H9 (cell line): ENCODE measurements around the gene MGAT5. TPM values are rescaled to one million over a fixed set of nuclear protein-coding genes. Genes with fewer than 3 reads are reported as not detected.

ENCODE experiments used
- DNase-seq: peaks from one replicate; pipeline ENCODE4 v3.0.0-alpha.2; 2017
- H2AFZ ChIP-seq: one replicate; pipeline ENCODE4 v1.6.1; 2013; ENCODE audit warnings: mild to moderate bottlenecking, low read length, control low read depth, moderate library complexity
- H2AK5ac ChIP-seq: 2 replicates; pipeline ENCODE4 v1.6.1; 2013; ENCODE audit warnings: low read length, control low read depth, mixed read lengths; ENCODE audit not compliant: insufficient read length
- H2BK120ac ChIP-seq: one replicate; pipeline ENCODE4 v1.6.1; 2013; ENCODE audit warnings: low read depth, mild to moderate bottlenecking, low read length, control low read depth, inconsistent platforms; ENCODE audit not compliant: poor library complexity, severe bottlenecking
- H2BK12ac ChIP-seq: 2 replicates; pipeline ENCODE4 v1.6.1; 2013; ENCODE audit warnings: low read length, control low read depth, mixed read lengths, low read depth; ENCODE audit not compliant: insufficient read length
- H2BK15ac ChIP-seq: 2 replicates; pipeline ENCODE4 v1.6.1; 2013; ENCODE audit warnings: low read depth, low read length, control low read depth
- H2BK20ac ChIP-seq: one replicate; pipeline ENCODE4 v1.6.1; 2013; ENCODE audit warnings: low read depth, mild to moderate bottlenecking, low read length, control low read depth, inconsistent platforms; ENCODE audit not compliant: poor library complexity, severe bottlenecking
- H2BK5ac ChIP-seq: 2 replicates; pipeline ENCODE4 v1.6.1; 2013; ENCODE audit warnings: low read length, control low read depth, mixed read lengths; ENCODE audit not compliant: insufficient read length
- H3K14ac ChIP-seq: 2 replicates; pipeline ENCODE4 v1.6.1; 2013; ENCODE audit warnings: low read length, control low read depth; ENCODE audit not compliant: insufficient read depth
- H3K18ac ChIP-seq: 2 replicates; pipeline ENCODE4 v1.6.1; 2013; ENCODE audit warnings: low read depth, mild to moderate bottlenecking, mixed read lengths, low read length, control low read depth; ENCODE audit not compliant: insufficient read length
- H3K23ac ChIP-seq: 2 replicates; pipeline ENCODE4 v1.6.1; 2013; ENCODE audit warnings: low read length, control low read depth, mixed read lengths, low read depth; ENCODE audit not compliant: insufficient read length
- H3K23me2 ChIP-seq: 2 replicates; pipeline ENCODE4 v1.6.1; 2013; ENCODE audit warnings: low read depth, mild to moderate bottlenecking, mixed read lengths, low read length, control low read depth; ENCODE audit not compliant: insufficient read length, poor library complexity, severe bottlenecking
- H3K27ac ChIP-seq: 2 replicates; pipeline ENCODE4 v1.5.1; 2013; ENCODE audit warnings: low read length, control low read depth, mixed read lengths, low read depth; ENCODE audit not compliant: insufficient read length
- H3K27me3 ChIP-seq: 2 replicates; pipeline ENCODE4 v1.6.1; 2013; ENCODE audit warnings: low read length, control low read depth, inconsistent platforms; ENCODE audit not compliant: insufficient read depth
- H3K4ac ChIP-seq: 2 replicates; pipeline ENCODE4 v1.6.1; 2013; ENCODE audit warnings: low read depth, mild to moderate bottlenecking, control low read depth, inconsistent platforms, low read length, moderate library complexity
- H3K4me1 ChIP-seq: 2 replicates; pipeline ENCODE4 v1.6.1; 2013; ENCODE audit warnings: low read length, control low read depth, inconsistent platforms; ENCODE audit not compliant: insufficient read depth
- H3K4me2 ChIP-seq: 2 replicates; pipeline ENCODE4 v1.6.1; 2013; ENCODE audit warnings: low read length, control low read depth, mixed read lengths; ENCODE audit not compliant: insufficient read length, insufficient read depth
- H3K56ac ChIP-seq: 2 replicates; pipeline ENCODE4 v1.6.1; 2013; ENCODE audit warnings: low read depth, mild to moderate bottlenecking, mixed read lengths, low read length, control low read depth; ENCODE audit not compliant: insufficient read length
- H3K79me1 ChIP-seq: 2 replicates; pipeline ENCODE4 v1.6.1; 2013; ENCODE audit warnings: low read depth, mild to moderate bottlenecking, moderate library complexity, low read length, control low read depth, inconsistent platforms; ENCODE audit not compliant: insufficient read depth, poor library complexity, severe bottlenecking
- H3K79me2 ChIP-seq: 2 replicates; pipeline ENCODE4 v1.6.1; 2013; ENCODE audit warnings: low read length, control low read depth, inconsistent platforms; ENCODE audit not compliant: insufficient read depth
- H3K9ac ChIP-seq: 2 replicates; pipeline ENCODE4 v1.6.1; 2013; ENCODE audit warnings: low read length, control low read depth, mixed read lengths; ENCODE audit not compliant: insufficient read length; ENCODE audit errors: extremely low read depth
- H3K9me3 ChIP-seq: one replicate; pipeline ENCODE4 v1.6.1; 2013; ENCODE audit warnings: low read depth, low read length, inconsistent platforms; ENCODE audit not compliant: control insufficient read depth
- H3T11ph ChIP-seq: one replicate; pipeline ENCODE4 v1.6.1; 2013; ENCODE audit warnings: mild to moderate bottlenecking, low read length, control low read depth, inconsistent platforms
- H4K20me1 ChIP-seq: one replicate; pipeline ENCODE4 v1.6.1; 2013; ENCODE audit not compliant: control insufficient read depth, insufficient read length, insufficient read depth
- H4K5ac ChIP-seq: 2 replicates; pipeline ENCODE4 v1.6.1; 2013; ENCODE audit warnings: low read depth, mild to moderate bottlenecking, mixed read lengths, low read length, control low read depth; ENCODE audit not compliant: insufficient read length
- H4K8ac ChIP-seq: replicated peaks from 2 replicates; pipeline ENCODE4 v1.6.1; 2013; ENCODE audit warnings: low read length, control low read depth, mixed read lengths, low read depth; ENCODE audit not compliant: insufficient read length
- H4K91ac ChIP-seq: 2 replicates; pipeline ENCODE4 v1.6.1; 2013; ENCODE audit warnings: low read depth, mild to moderate bottlenecking, moderate library complexity, mixed read lengths, low read length, control low read depth; ENCODE audit not compliant: insufficient read length
- H3K27ac Mint-ChIP-seq, 3 experiments: 2 replicates in 2 of 3; 3 replicates in 1 of 3; pipeline ENCODE4 v1.8.0; 2020 to 2021; ENCODE audit warnings: mixed read lengths in 3 of 3, mild to moderate bottlenecking in 1 of 3, moderate library complexity in 1 of 3
- H3K27me3 Mint-ChIP-seq: 2 replicates; pipeline ENCODE4 v1.8.0; 2021; ENCODE audit warnings: low read depth, mild to moderate bottlenecking, moderate library complexity, mixed read lengths
- H3K36me3 Mint-ChIP-seq, 3 experiments: 2 replicates in 2 of 3; 3 replicates in 1 of 3; pipeline ENCODE4 v1.8.0; 2020 to 2021; ENCODE audit warnings: low read depth in 3 of 3, mixed read lengths in 3 of 3; ENCODE audit not compliant: insufficient read depth in 1 of 3
- H3K4me1 Mint-ChIP-seq, 2 experiments: 2 replicates each; pipeline ENCODE4 v1.8.0; 2020; ENCODE audit warnings: mixed read lengths in 2 of 2
- H3K4me3 Mint-ChIP-seq, 2 experiments: 2 replicates in 1 of 2; 3 replicates in 1 of 2; pipeline ENCODE4 v1.8.0; 2020 to 2021; ENCODE audit warnings: mild to moderate bottlenecking in 2 of 2, mixed read lengths in 2 of 2, moderate library complexity in 1 of 2
- H3K9me3 Mint-ChIP-seq, 2 experiments: 2 replicates in 1 of 2; 3 replicates in 1 of 2; pipeline ENCODE4 v1.8.0; 2020; ENCODE audit warnings: mild to moderate bottlenecking in 2 of 2, mixed read lengths in 2 of 2, moderate library complexity in 1 of 2
- CTCF ChIP-seq: fragments of 200-600 bp; sonication (generic); conservative IDR thresholded peaks from 3 replicates; pipeline ENCODE4 v1.8.0; 2021; ENCODE audit warnings: antibody characterized with exemption, mild to moderate bottlenecking
- WGBS: extraction: QIAGEN DNeasy Blood & Tissue Kit; methylation state at CpG from one replicate; pipeline ENCODE4 v1.1.7; 2013; ENCODE audit warnings: missing lambda C conversion rate, low lambda C conversion rate, mixed read lengths; ENCODE audit not compliant: insufficient read length; ENCODE audit errors: extremely low coverage; 5-methylcytosine and 5-hydroxymethylcytosine counted together
- total RNA-seq: library from RNA; stranded (reverse); gene quantifications from 2 replicates; pipeline ENCODE4 v1.2.1, GENCODE V29; 2021

Gene MGAT5
- total RNA-seq, 1 experiment from 2014 or later: 25.7 TPM

DNA sequence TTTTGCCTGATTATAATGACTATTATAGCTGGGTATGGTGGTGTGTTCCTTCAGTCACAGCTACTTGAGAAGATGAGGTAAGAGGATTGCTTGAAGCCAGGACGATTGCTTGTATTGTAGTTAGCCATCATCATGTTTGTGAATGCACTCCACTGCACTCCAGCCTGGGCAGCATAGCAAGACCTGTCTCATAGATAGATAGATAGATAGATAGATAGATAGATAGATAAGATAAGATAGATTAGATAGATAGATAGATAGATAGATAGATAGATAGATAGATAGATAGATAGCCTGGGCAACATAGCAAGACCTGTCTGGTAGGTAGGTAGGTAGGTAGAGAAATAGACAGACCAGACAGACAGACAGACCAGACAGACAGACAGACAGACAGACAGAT, 127.3 kb downstream of the MGAT5 start:
- H2BK120ac ChIP-seq: no peak overlapping the region
- H3K27me3 ChIP-seq: no peaks in the 10 kb centered on the region
- H3K79me2 ChIP-seq: no peaks in the 10 kb centered on the region
- no CpG with 5 or more reads among the region's 1 CpG for WGBS
- H3K4me2 ChIP-seq: no peak overlapping the region
- no peak overlapping the region for H3K23ac ChIP-seq
- Mint-ChIP-seq H3K27me3 (no peaks in the 10 kb centered on the region), H3K36me3 (peaks cover 0 to 6% (median 0%) of the 10 kb centered on the region in 3 experiments; a peak in 2 of 7 replicates), H3K4me1 (no peaks in the 10 kb centered on the region), H3K9me3 (no peaks in the 10 kb centered on the region), H3K4me3 (no peak overlapping the region), H3K27ac (no peak overlapping the region)
- no peak overlapping the region for H3K27ac ChIP-seq
- TF ChIP-seq CTCF: no peak
- no peak overlapping the region for H2BK20ac ChIP-seq
- no peaks in the 10 kb centered on the region for H4K20me1 ChIP-seq
- H4K8ac ChIP-seq: no peak overlapping the region
- H3K56ac ChIP-seq: no peak overlapping the region
- no peak overlapping the region for H3K4ac ChIP-seq
- H3T11ph ChIP-seq: no peak overlapping the region
- H3K79me1 ChIP-seq: no peaks in the 10 kb centered on the region
- H2AFZ ChIP-seq: no peak overlapping the region
- no peak overlapping the region for H3K18ac ChIP-seq
- H3K9ac ChIP-seq: no peak overlapping the region
- no peak overlapping the region for H3K14ac ChIP-seq
- no peak overlapping the region for H4K91ac ChIP-seq
- no peaks in the 10 kb centered on the region for H3K4me1 ChIP-seq
- H2BK12ac ChIP-seq: no peak overlapping the region
- no peak overlapping the region for H2BK5ac ChIP-seq
- H2AK5ac ChIP-seq: no peak overlapping the region
- no peak for DNase-seq
- H2BK15ac ChIP-seq: no peak overlapping the region
- H3K9me3 ChIP-seq: no peaks in the 10 kb centered on the region
- H3K23me2 ChIP-seq: no peaks in the 10 kb centered on the region
- no peak overlapping the region for H4K5ac ChIP-seq
